Neural cell (in vitro differentiated cells): ENCODE data around the gene FLOT1. TPM values are rescaled to one million over a fixed set of nuclear protein-coding genes. Genes with fewer than 3 reads are reported as not detected.
"Not testable (repeated sequence)": the region's sequence is repeated elsewhere in the genome, so short reads cannot be mapped to it uniquely, and the experiment has no call there.

Experiments used
- H2AFZ ChIP-seq: fragments of 200-600, 300-800 bp; sonication (generic), shearing (Covaris generic); 2 replicates; pipeline ENCODE4 v1.6.0; 2014; ENCODE audit warnings: low read depth, mild to moderate bottlenecking, antibody characterized with exemption, low read length, moderate library complexity
- H3F3A ChIP-seq: fragments of 200-600 bp; shearing (Covaris generic); 2 replicates; pipeline ENCODE4 v1.6.1; 2016; ENCODE audit warnings: mild to moderate bottlenecking, moderate library complexity, mixed read lengths, antibody characterized with exemption, low read length; ENCODE audit not compliant: insufficient read depth, poor library complexity, severe bottlenecking
- H3K27ac ChIP-seq: fragments of 200-600, 300-800 bp; sonication (generic), shearing (Covaris generic); 2 replicates; pipeline ENCODE4 v1.5.1; 2014; ENCODE audit warnings: mild to moderate bottlenecking, low read length, moderate library complexity
- H3K27me3 ChIP-seq: fragments of 300-800, 200-600 bp; sonication (generic), shearing (Covaris generic); 2 replicates; pipeline ENCODE4 v1.6.0; 2014; ENCODE audit warnings: mild to moderate bottlenecking, low read depth, low read length, moderate library complexity; ENCODE audit not compliant: insufficient read depth
- H3K36me3 ChIP-seq: fragments of 300-800, 200-600 bp; sonication (generic), shearing (Covaris generic); 2 replicates; pipeline ENCODE4 v1.5.1; 2014; ENCODE audit warnings: mild to moderate bottlenecking, antibody characterized with exemption, low read length, moderate library complexity; ENCODE audit not compliant: insufficient read depth
- H3K4me2 ChIP-seq: fragments of 300-800, 200-600 bp; sonication (generic), shearing (Covaris generic); 2 replicates; pipeline ENCODE4 v1.6.0; 2014; ENCODE audit warnings: mild to moderate bottlenecking, low read length
- H3K4me3 ChIP-seq: fragments of 300-800, 200-600 bp; sonication (generic), shearing (Covaris generic); 2 replicates; pipeline ENCODE4 v1.5.1; 2014; ENCODE audit warnings: mild to moderate bottlenecking, low read length, moderate library complexity
- H3K79me2 ChIP-seq: fragments of 200-600 bp; shearing (Covaris generic); replicated peaks from 2 replicates; pipeline ENCODE4 v1.6.0; 2014; ENCODE audit warnings: mild to moderate bottlenecking, low read length, moderate library complexity; ENCODE audit not compliant: insufficient read depth
- H3K9ac ChIP-seq: fragments of 300-800, 200-600 bp; sonication (generic), shearing (Covaris generic); 2 replicates; pipeline ENCODE4 v1.6.1; 2016; ENCODE audit warnings: mild to moderate bottlenecking, low read length, mixed read lengths
- H3K9me2 ChIP-seq: fragments of 200-600 bp; shearing (Covaris generic); 2 replicates; pipeline ENCODE4 v1.6.1; 2016; ENCODE audit warnings: mild to moderate bottlenecking, low read length, mixed read lengths; ENCODE audit not compliant: insufficient read depth
- H3K9me3 ChIP-seq: fragments of 200-600, 300-800 bp; sonication (generic), shearing (Covaris generic); 2 replicates; pipeline ENCODE4 v1.6.1; 2016; ENCODE audit warnings: mild to moderate bottlenecking, mixed run types, low read length, moderate library complexity, mixed read lengths
- H4K20me1 ChIP-seq: fragments of 200-600 bp; shearing (Covaris generic); 2 replicates; pipeline ENCODE4 v1.6.1; 2016; ENCODE audit warnings: mild to moderate bottlenecking, mixed run types; ENCODE audit not compliant: insufficient read depth
- EP300 ChIP-seq: fragments of 450-650 bp; conservative IDR thresholded peaks from 2 replicates; pipeline ENCODE4 v1.6.1; 2014; ENCODE audit warnings: antibody characterized with exemption, mild to moderate bottlenecking, moderate library complexity; ENCODE audit not compliant: poor library complexity, severe bottlenecking
- EZH2 ChIP-seq: fragments of 200-600, 300-800 bp; shearing (Covaris generic), sonication (generic); IDR thresholded peaks from 2 replicates; pipeline ENCODE4 v1.6.1; 2014; ENCODE audit warnings: antibody characterized with exemption, low read length, borderline replicate concordance, mild to moderate bottlenecking; ENCODE audit not compliant: insufficient read depth, poor library complexity, severe bottlenecking
- MXI1 ChIP-seq: fragments of 450-650 bp; conservative IDR thresholded peaks from 2 replicates; pipeline ENCODE4 v1.6.1; 2014; ENCODE audit warnings: antibody characterized with exemption, mild to moderate bottlenecking; ENCODE audit not compliant: poor library complexity, severe bottlenecking
- POLR2AphosphoS5 ChIP-seq: IDR thresholded peaks from 2 replicates; pipeline ENCODE4 v1.6.1; 2012
- RAD21 ChIP-seq: fragments of 450-650 bp; conservative IDR thresholded peaks from 2 replicates; pipeline ENCODE4 v1.6.1; 2014; ENCODE audit warnings: antibody characterized with exemption, mild to moderate bottlenecking, moderate library complexity
- SMC3 ChIP-seq: fragments of 450-650 bp; conservative IDR thresholded peaks from 2 replicates; pipeline ENCODE4 v1.6.1; 2014; ENCODE audit warnings: antibody characterized with exemption, mild to moderate bottlenecking, moderate library complexity; ENCODE audit not compliant: poor library complexity
- TAF1 ChIP-seq: IDR thresholded peaks from 2 replicates; pipeline ENCODE4 v1.6.1; 2012; ENCODE audit warnings: low read depth
- polyA plus RNA-seq: library from polyadenylated mRNA; depleted of rRNA; stranded (reverse); fragments of >200 nt; gene quantifications from 2 replicates; pipeline ENCODE4 v1.2.3, GENCODE V29; 2014
- TF ChIP-seq, protein P1 (sequence below): IDR thresholded peaks from 2 replicates; pipeline ENCODE4 v1.6.1; 2012; ENCODE audit warnings: borderline replicate concordance
- TF ChIP-seq, protein P2 (sequence below): fragments of 450-650 bp; IDR thresholded peaks from 2 replicates; pipeline ENCODE4 v1.5.1; 2014; ENCODE audit warnings: antibody characterized with exemption, mild to moderate bottlenecking, moderate library complexity; ENCODE audit not compliant: poor library complexity, severe bottlenecking

FLOT1 gene
- polyA plus RNA-seq, 1 donor from 2014 or later: 72.7 TPM

DNA sequence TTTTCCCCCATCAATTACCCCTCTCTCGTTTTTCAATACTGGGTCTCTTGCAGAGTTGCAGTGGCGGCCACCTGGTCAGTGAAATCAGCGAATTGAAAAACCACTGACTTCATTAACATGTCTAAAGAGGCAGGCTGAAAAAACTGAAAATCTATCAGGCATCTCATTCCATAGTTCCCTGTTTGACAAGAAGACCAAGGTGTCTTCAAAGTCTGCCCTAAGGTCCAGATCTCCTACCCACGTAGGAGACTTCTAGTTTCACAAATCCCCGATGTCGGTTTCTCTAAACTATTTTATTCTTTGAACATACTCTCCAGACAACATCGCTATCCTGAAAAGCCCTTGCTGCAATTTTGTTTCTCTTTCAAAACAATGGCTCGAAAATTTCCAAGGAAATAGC is 23.1 kb downstream of the FLOT1 start:
- H3K9me2 ChIP-seq: no peaks in the 10 kb centered on the region
- no peak for TF ChIP-seq SMC3
- TF ChIP-seq, protein P1, sequence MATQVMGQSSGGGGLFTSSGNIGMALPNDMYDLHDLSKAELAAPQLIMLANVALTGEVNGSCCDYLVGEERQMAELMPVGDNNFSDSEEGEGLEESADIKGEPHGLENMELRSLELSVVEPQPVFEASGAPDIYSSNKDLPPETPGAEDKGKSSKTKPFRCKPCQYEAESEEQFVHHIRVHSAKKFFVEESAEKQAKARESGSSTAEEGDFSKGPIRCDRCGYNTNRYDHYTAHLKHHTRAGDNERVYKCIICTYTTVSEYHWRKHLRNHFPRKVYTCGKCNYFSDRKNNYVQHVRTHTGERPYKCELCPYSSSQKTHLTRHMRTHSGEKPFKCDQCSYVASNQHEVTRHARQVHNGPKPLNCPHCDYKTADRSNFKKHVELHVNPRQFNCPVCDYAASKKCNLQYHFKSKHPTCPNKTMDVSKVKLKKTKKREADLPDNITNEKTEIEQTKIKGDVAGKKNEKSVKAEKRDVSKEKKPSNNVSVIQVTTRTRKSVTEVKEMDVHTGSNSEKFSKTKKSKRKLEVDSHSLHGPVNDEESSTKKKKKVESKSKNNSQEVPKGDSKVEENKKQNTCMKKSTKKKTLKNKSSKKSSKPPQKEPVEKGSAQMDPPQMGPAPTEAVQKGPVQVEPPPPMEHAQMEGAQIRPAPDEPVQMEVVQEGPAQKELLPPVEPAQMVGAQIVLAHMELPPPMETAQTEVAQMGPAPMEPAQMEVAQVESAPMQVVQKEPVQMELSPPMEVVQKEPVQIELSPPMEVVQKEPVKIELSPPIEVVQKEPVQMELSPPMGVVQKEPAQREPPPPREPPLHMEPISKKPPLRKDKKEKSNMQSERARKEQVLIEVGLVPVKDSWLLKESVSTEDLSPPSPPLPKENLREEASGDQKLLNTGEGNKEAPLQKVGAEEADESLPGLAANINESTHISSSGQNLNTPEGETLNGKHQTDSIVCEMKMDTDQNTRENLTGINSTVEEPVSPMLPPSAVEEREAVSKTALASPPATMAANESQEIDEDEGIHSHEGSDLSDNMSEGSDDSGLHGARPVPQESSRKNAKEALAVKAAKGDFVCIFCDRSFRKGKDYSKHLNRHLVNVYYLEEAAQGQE: no peak
- TF ChIP-seq EZH2: no peak
- TF ChIP-seq, protein P2, sequence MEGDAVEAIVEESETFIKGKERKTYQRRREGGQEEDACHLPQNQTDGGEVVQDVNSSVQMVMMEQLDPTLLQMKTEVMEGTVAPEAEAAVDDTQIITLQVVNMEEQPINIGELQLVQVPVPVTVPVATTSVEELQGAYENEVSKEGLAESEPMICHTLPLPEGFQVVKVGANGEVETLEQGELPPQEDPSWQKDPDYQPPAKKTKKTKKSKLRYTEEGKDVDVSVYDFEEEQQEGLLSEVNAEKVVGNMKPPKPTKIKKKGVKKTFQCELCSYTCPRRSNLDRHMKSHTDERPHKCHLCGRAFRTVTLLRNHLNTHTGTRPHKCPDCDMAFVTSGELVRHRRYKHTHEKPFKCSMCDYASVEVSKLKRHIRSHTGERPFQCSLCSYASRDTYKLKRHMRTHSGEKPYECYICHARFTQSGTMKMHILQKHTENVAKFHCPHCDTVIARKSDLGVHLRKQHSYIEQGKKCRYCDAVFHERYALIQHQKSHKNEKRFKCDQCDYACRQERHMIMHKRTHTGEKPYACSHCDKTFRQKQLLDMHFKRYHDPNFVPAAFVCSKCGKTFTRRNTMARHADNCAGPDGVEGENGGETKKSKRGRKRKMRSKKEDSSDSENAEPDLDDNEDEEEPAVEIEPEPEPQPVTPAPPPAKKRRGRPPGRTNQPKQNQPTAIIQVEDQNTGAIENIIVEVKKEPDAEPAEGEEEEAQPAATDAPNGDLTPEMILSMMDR: no peak
- no peak for TF ChIP-seq POLR2AphosphoS5
- no peak for TF ChIP-seq RAD21
- peak overlapping the region; percentile 77 for H3K4me2 ChIP-seq
- peaks cover 11% of the 10 kb centered on the region for H3F3A ChIP-seq
- peaks cover 27% of the 10 kb centered on the region for H4K20me1 ChIP-seq
- peak overlapping the region; percentile 99 for H3K4me3 ChIP-seq
- H3K79me2 ChIP-seq: peaks cover 63% of the 10 kb centered on the region
- H3K9ac ChIP-seq: peak overlapping the region; percentile 100
- no peaks in the 10 kb centered on the region for H3K9me3 ChIP-seq
- H3K27me3 ChIP-seq: no peaks in the 10 kb centered on the region
- H3K36me3 ChIP-seq: peaks cover 6% of the 10 kb centered on the region
- H2AFZ ChIP-seq: peak overlapping the region; percentile 42
- H3K27ac ChIP-seq: peak overlapping the region; percentile 100

DNA sequence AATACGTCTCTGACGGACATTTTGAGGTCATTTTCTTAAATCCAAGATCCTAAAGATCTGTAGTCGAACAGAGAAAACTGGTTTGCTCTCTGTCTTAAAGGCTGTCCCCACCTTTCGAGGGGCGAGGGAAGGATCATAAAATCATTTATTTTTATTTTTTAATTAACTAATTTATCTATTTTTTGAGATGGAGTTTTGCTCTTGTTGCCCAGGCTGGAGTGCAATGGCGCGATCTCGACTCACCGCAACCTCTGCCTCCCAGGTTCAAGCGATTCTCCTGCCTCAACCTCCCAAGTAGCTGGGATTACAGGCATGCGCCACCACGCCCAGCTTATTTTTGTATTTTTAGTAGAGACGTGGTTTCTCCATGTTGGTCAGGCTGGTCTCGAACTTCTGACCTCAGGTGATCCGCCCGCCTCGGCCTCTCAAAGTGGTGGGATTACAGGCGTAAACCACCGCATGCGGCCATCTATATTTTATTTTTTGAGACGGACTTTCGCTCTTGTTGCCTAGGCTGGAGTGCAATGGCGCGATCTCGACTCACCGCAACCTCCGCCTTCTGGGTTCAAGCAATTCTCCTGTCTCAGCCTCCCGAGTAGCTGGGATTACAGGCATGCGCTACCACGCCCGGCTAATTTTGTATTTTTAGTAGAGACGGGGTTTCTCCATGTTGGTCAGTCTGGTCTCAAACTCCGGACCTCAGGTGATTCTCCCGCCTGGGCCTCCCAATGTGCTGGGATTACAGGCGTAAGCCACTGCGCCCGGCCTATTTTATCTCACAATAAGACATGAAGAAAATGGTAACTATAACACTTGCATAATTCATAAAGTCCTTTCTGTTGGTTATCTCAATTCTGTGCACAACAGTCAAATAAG is 24.4 kb downstream of the FLOT1 start:
- H3K79me2 ChIP-seq: peaks cover 52% of the 10 kb centered on the region

DNA sequence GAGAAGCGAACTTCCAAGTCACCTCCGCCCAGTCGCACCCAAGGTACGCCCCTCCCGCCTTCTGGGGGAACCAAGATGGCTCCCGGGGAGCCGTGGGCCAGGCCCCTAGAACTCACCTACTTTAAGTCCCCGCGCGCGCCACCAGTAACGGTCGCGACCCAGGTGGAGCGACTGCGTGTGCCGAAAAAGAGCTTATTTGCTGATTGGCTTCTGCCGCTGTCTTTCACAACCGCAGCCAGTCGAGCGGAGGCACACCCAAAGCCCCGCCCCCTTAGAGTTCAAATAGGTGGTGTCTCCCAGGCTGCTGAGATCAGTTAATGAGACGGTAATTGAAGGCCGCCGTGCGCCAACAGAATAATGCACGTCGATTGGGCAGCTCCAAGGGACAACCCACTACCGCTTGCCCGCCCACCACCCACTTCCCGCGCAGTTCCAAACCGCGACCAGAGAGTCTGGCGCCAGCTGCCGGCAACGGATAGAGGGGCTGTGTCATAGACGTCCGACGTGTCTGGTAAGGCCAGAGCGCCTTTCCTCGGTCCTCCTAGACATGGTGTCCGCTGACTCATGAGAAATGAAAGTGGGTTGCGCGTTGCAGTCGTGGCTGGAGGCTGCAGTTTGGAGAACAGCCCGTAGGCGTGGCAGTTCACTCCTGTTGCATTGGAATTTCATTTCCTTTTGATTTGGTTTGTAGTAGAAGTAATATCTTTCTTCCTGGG is 25.2 kb downstream of the FLOT1 start, which contains the start of gene MDC1:
Gene MDC1, minus strand, starts transcription at position 153 of the 716 bp plus-strand sequence. CDS start 2,106 bp downstream, outside the sequence.
- H3K27me3 ChIP-seq: no peaks in the 10 kb centered on the region
- H4K20me1 ChIP-seq: peaks cover 7% of the 10 kb centered on the region
- peak within 1 kb of the TSS; percentile 91 for H3K4me2 ChIP-seq
- H3F3A ChIP-seq: peaks cover 5% of the 10 kb centered on the region
- H3K9me3 ChIP-seq: no peaks in the 10 kb centered on the region
- H3K9ac ChIP-seq: peak within 1 kb of the TSS; percentile 70
- peak within 1 kb of the TSS; percentile 76 for H3K4me3 ChIP-seq
- H3K36me3 ChIP-seq: no peaks in the 10 kb centered on the region
- H3K9me2 ChIP-seq: no peaks in the 10 kb centered on the region
- H3K27ac ChIP-seq: peak within 1 kb of the TSS; percentile 88
- peaks cover 44% of the 10 kb centered on the region for H3K79me2 ChIP-seq
- H2AFZ ChIP-seq: peak within 1 kb of the TSS; percentile 92
- TF ChIP-seq TAF1 (peak; percentile 73), POLR2AphosphoS5 (peak; percentile 94), EZH2 (no peak), SMC3 (peak; percentile 38), RAD21 (peak; percentile 43), EP300 (peak; percentile 80), MXI1 (peak; percentile 90)
- TF ChIP-seq, protein P2: peak; percentile 66

More for the DNA sequence above, 24.4 kb downstream of the FLOT1 start:
- H3F3A ChIP-seq, H3K9me3 ChIP-seq, H3K36me3 ChIP-seq, H2AFZ ChIP-seq, H3K9me2 ChIP-seq, H3K27me3 ChIP-seq: not testable (repeated sequence)
- H3K9ac ChIP-seq: peak overlapping the region; percentile 62
- peak overlapping the region; percentile 99 for H3K4me3 ChIP-seq
- H4K20me1 ChIP-seq: peaks cover 15% of the 10 kb centered on the region
- H3K4me2 ChIP-seq: peak overlapping the region; percentile 86
- H3K27ac ChIP-seq: peak overlapping the region; percentile 88
